ENCODE results near the gene RTKN2. TPM values are rescaled to one million over a fixed set of nuclear protein-coding genes. Genes with fewer than 3 reads are reported as not detected.
"Not testable (repeated sequence)": the region's sequence is repeated elsewhere in the genome, so short reads cannot be mapped to it uniquely, and the experiment has no call there.

RTKN2 gene
- total and polyA plus RNA-seq, 2 of the 4 experiments (the other 2 are of a cell fraction): 0.75 to 0.90 TPM

GRCh38 chr10:62280392-62280791 lies 11.7 kb upstream of the RTKN2 start:
- H3K9me3 ChIP-seq (ENCODE audit: control insufficient read depth, insufficient read depth, low read length); H2BK15ac ChIP-seq (ENCODE audit: low read depth, low read length); DNase-seq; H3K79me1 ChIP-seq (ENCODE audit: low read depth in 1 of 2, low read length in 2 of 2); H3K23ac ChIP-seq (ENCODE audit: low read depth, low read length); dilution Hi-C loops (cut with HindIII; ENCODE audit: low sequenced_read_pairs, unreplicated experiment); H2BK20ac ChIP-seq (ENCODE audit: low read depth, low read length); H3K9ac ChIP-seq (ENCODE audit: low read depth, low read length); H3K4ac ChIP-seq (ENCODE audit: low read depth, low read length); H2AK5ac ChIP-seq (ENCODE audit: low read depth, low read length); in situ Hi-C loops (cut with MboI; ENCODE audit: low sequenced_read_pairs); POLR2A ChIA-PET (ENCODE audit: unreplicated experiment); ATAC-seq (ENCODE audit: low read depth); H4K20me1 ChIP-seq (ENCODE audit: insufficient read depth, low read length); H4K91ac ChIP-seq (ENCODE audit: insufficient read depth, low read depth, low read length); H3K4me3 ChIP-seq (ENCODE audit: insufficient read depth, low read depth, low read length); BruUV-seq (replicated peaks); H2BK5ac ChIP-seq (ENCODE audit: low read depth, low read length, poor library complexity, severe bottlenecking); H3K27ac ChIP-seq (ENCODE audit: insufficient read depth, low read length); H2BK120ac ChIP-seq (ENCODE audit: low read depth, low read length); H3K4me1 ChIP-seq (ENCODE audit: control insufficient read depth, insufficient read depth, low read length); H3K4me2 ChIP-seq (ENCODE audit: low read depth, low read length); H3K14ac ChIP-seq (replicated peaks; ENCODE audit: low read depth, low read length); H2AK9ac ChIP-seq (replicated peaks; ENCODE audit: low read depth, low read length, poor library complexity); H4K5ac ChIP-seq (ENCODE audit: low read depth, low read length); H3K56ac ChIP-seq (ENCODE audit: extremely low read depth, insufficient read depth, low read length); H4K8ac ChIP-seq (ENCODE audit: low read depth in 2 of 2, low read length in 2 of 2); CTCF ChIA-PET; H3K27me3 ChIP-seq (ENCODE audit: control insufficient read depth, insufficient read depth, low read length); H3K18ac ChIP-seq (ENCODE audit: low read depth, low read length); H3K36me3 ChIP-seq (ENCODE audit: control insufficient read depth, insufficient read depth, low read length); H2AFZ ChIP-seq (replicated peaks; ENCODE audit: low read length, poor library complexity); H3K9me1 ChIP-seq (ENCODE audit: insufficient read depth, low read length): not testable (repeated sequence)
- 100% methylated on average over 6 of the region's 28 CpGs; no CpG with 5 or more reads in 1 of the 2 experiments for WGBS, 2 experiments (ENCODE audit: extremely low coverage in 2 of 2, insufficient read length in 1 of 2)
- intact Hi-C loops (cut with micrococcal nuclease): loop anchor here (5.0 kb wide), 1 partner anchor 37 kb away; no protein-coding TSS in a partner anchor

All from IMR-90 (cell line).